KMS-11 (cell line): ENCODE results near the gene GRIA2.

Experiments used
- H2AFZ ChIP-seq: fragments of 200-600 bp; sonication (generic); 2 replicates; pipeline ENCODE4 v1.6.1; 2016; ENCODE audit warnings: antibody characterized with exemption, mixed run types, low read depth
- H3K27ac ChIP-seq: fragments of 200-600 bp; sonication (generic); 2 replicates; pipeline ENCODE4 v1.6.1; 2016; ENCODE audit warnings: mild to moderate bottlenecking, mixed run types
- H3K27me3 ChIP-seq: fragments of 200-600 bp; sonication (generic); 2 replicates; pipeline ENCODE4 v1.6.1; 2017; ENCODE audit warnings: mild to moderate bottlenecking, low read depth, mixed run types, moderate library complexity; ENCODE audit not compliant: insufficient read depth
- H3K36me3 ChIP-seq: fragments of 200-600 bp; sonication (generic); 2 replicates; pipeline ENCODE4 v1.6.1; 2017; ENCODE audit warnings: mild to moderate bottlenecking, mixed run types; ENCODE audit not compliant: insufficient read depth
- H3K4me1 ChIP-seq: fragments of 200-600 bp; sonication (generic); 2 replicates; pipeline ENCODE4 v1.6.1; 2016; ENCODE audit warnings: mild to moderate bottlenecking, low read depth, mixed run types; ENCODE audit not compliant: poor library complexity, severe bottlenecking
- H3K4me2 ChIP-seq: fragments of 200-600 bp; sonication (generic); 2 replicates; pipeline ENCODE4 v1.7.0; 2016; ENCODE audit warnings: mild to moderate bottlenecking, mixed run types
- H3K4me3 ChIP-seq: fragments of 200-600 bp; sonication (generic); IDR thresholded peaks from 2 replicates; pipeline ENCODE4 v1.6.1; 2017; ENCODE audit warnings: low read depth, low read length, mixed read lengths; ENCODE audit not compliant: insufficient read depth
- H3K79me2 ChIP-seq: fragments of 200-600 bp; sonication (generic); 2 replicates; pipeline ENCODE4 v1.6.1; 2016; ENCODE audit warnings: low read depth, mixed run types; ENCODE audit not compliant: insufficient read depth
- H3K9ac ChIP-seq: fragments of 200-600 bp; sonication (generic); 2 replicates; pipeline ENCODE4 v1.6.1; 2016; ENCODE audit warnings: mild to moderate bottlenecking, mixed run types
- H4K20me1 ChIP-seq: fragments of 200-600 bp; sonication (generic); 2 replicates; pipeline ENCODE4 v1.6.1; 2016; ENCODE audit warnings: mild to moderate bottlenecking, mixed run types; ENCODE audit not compliant: insufficient read depth
- TF ChIP-seq, protein P1 (sequence below): fragments of 200-600 bp; sonication (generic); conservative IDR thresholded peaks from 2 replicates; pipeline ENCODE4 v1.6.1; 2017; ENCODE audit warnings: low read depth, mild to moderate bottlenecking, antibody characterized with exemption, low read length, moderate library complexity, mixed read lengths

GRIA2 gene

DNA sequence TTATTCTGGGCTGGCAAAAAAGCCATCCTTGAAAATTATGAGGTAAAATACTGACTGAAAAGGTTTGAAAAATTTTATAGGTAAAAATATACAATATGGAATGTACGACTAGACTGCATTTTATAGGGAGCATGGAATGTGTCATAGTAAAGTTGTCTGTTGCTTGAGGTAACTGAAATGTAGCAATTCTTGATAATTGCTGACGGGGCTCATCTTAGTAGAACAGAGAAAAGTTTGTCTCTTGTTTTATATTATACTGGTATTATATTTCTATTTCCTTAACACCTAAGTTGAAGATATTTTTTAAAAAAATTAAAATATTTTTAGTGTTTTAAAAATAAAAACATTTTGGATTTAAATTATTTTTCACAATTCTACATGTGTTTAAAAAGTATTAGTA lies 11.0 kb downstream of the GRIA2 start:
- H3K4me3 ChIP-seq = no peak overlapping the region
- no peaks in the 10 kb centered on the region for H3K27me3 ChIP-seq
- H3K9ac ChIP-seq = no peak overlapping the region
- H3K36me3 ChIP-seq = no peaks in the 10 kb centered on the region
- no peaks in the 10 kb centered on the region for H4K20me1 ChIP-seq
- H3K79me2 ChIP-seq = no peaks in the 10 kb centered on the region
- H3K4me1 ChIP-seq = no peaks in the 10 kb centered on the region
- no peak overlapping the region for H2AFZ ChIP-seq
- no peak overlapping the region for H3K4me2 ChIP-seq
- TF ChIP-seq, protein P1, sequence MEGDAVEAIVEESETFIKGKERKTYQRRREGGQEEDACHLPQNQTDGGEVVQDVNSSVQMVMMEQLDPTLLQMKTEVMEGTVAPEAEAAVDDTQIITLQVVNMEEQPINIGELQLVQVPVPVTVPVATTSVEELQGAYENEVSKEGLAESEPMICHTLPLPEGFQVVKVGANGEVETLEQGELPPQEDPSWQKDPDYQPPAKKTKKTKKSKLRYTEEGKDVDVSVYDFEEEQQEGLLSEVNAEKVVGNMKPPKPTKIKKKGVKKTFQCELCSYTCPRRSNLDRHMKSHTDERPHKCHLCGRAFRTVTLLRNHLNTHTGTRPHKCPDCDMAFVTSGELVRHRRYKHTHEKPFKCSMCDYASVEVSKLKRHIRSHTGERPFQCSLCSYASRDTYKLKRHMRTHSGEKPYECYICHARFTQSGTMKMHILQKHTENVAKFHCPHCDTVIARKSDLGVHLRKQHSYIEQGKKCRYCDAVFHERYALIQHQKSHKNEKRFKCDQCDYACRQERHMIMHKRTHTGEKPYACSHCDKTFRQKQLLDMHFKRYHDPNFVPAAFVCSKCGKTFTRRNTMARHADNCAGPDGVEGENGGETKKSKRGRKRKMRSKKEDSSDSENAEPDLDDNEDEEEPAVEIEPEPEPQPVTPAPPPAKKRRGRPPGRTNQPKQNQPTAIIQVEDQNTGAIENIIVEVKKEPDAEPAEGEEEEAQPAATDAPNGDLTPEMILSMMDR = no peak
- H3K27ac ChIP-seq = no peak overlapping the region

DNA sequence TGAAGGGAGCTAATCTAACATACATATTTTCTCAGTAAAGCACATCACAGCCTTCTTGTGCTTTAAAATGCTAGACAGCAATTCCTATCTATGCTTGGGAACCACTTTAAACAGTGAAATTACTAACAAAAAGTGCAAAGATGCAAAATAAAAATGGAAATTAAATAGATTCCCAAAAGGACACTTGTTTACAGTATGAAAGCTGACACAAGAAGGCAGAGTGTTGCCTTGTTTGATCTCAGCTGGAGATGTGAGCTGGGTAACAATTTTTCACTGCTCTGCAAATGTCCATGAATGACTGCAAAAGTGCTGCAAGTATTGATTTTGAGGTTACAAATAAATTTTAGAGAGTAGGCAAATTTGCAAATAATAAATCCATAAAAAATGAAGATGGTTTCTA lies 22.3 kb downstream of the GRIA2 start:
- TF ChIP-seq, protein P1 = no peak
- Histone ChIP-seq H4K20me1 (no peaks in the 10 kb centered on the region), H3K4me3 (no peak overlapping the region), H2AFZ (no peak overlapping the region), H3K9ac (no peak overlapping the region), H3K79me2 (no peaks in the 10 kb centered on the region), H3K4me2 (no peak overlapping the region), H3K27ac (no peak overlapping the region), H3K4me1 (no peaks in the 10 kb centered on the region), H3K36me3 (no peaks in the 10 kb centered on the region), H3K27me3 (no peaks in the 10 kb centered on the region)

DNA sequence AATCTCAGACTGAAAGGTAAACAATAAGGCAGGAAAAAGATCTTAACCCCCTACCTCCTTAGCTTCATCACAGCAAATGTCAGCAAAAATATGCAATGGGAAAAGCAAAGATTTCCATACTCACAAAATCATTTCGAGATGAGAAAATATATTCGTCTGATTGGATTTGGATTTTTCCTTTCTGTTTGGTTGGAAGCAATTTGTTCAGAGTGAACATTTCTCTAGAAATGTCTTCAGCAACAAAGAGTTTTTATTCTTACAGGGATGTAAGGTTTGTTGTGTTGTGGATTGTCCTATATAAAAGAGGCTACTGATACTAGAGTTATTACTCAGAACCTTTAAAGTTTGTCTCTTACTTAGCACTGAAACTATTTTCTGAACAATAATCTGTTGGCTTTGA lies 23.8 kb downstream of the GRIA2 start:
- Histone ChIP-seq H3K4me3 (no peak overlapping the region), H3K27me3 (no peaks in the 10 kb centered on the region), H3K27ac (no peak overlapping the region), H3K79me2 (no peaks in the 10 kb centered on the region), H3K36me3 (no peaks in the 10 kb centered on the region), H3K9ac (no peak overlapping the region), H3K4me1 (no peaks in the 10 kb centered on the region), H2AFZ (no peak overlapping the region), H4K20me1 (no peaks in the 10 kb centered on the region), H3K4me2 (no peak overlapping the region)
- TF ChIP-seq, protein P1 = no peak

- H3K36me3 ChIP-seq = no peaks in the 10 kb centered on the region
- H3K27ac ChIP-seq = no peak overlapping the region
- H4K20me1 ChIP-seq = no peaks in the 10 kb centered on the region
- H3K4me1 ChIP-seq = no peaks in the 10 kb centered on the region
- H3K4me3 ChIP-seq = no peak overlapping the region
- H3K79me2 ChIP-seq = no peaks in the 10 kb centered on the region
- TF ChIP-seq, protein P1 = no peak
- no peak overlapping the region for H2AFZ ChIP-seq
- no peak overlapping the region for H3K9ac ChIP-seq
- H3K27me3 ChIP-seq = no peaks in the 10 kb centered on the region
- H3K4me2 ChIP-seq = no peak overlapping the region
Measured at GRCh38 chr4:157245351-157245750, 24.8 kb downstream of the GRIA2 start.
